Natural killer cell (primary cell): ENCODE measurements around the gene STX4. TPM values are rescaled to one million over a fixed set of nuclear protein-coding genes. Genes with fewer than 3 reads are reported as not detected.

Experiments used
- ATAC-seq, 3 donors: fragments of 150-1000 bp in 2 of 3; fragments of 200-7000 bp in 1 of 3; cut with Tn5 transposase; 1 replicate in 1 of 3; 2 replicates in 2 of 3; pipeline ENCODE4 v1.10.0; 2021; ENCODE audit warnings: mild to moderate bottlenecking in 2 of 3, moderate library complexity in 2 of 3
- DNase-seq, 2 donors: peaks; one replicate each; pipeline versions ENCODE4 v3.0.0 to v3.0.0-alpha.2; 2013 to 2021; ENCODE audit warnings: mixed read lengths in 1 of 2
- H3K27ac ChIP-seq: one replicate; pipeline ENCODE4 v1.5.1; 2013; ENCODE audit warnings: mild to moderate bottlenecking, low read length
- H3K27me3 ChIP-seq: one replicate; pipeline ENCODE4 v1.6.1; 2013; ENCODE audit warnings: low read length; ENCODE audit not compliant: control insufficient read depth, insufficient read depth
- H3K36me3 ChIP-seq: one replicate; pipeline ENCODE4 v1.6.1; 2013; ENCODE audit warnings: low read length; ENCODE audit not compliant: control insufficient read depth, insufficient read depth
- H3K4me1 ChIP-seq: one replicate; pipeline ENCODE4 v1.6.1; 2013; ENCODE audit warnings: low read length; ENCODE audit not compliant: control insufficient read depth, insufficient read depth
- H3K4me3 ChIP-seq: one replicate; pipeline ENCODE4 v1.5.1; 2013; ENCODE audit warnings: low read length
- H3K9me3 ChIP-seq: one replicate; pipeline ENCODE4 v1.6.1; 2013; ENCODE audit warnings: low read length; ENCODE audit not compliant: control insufficient read depth, insufficient read depth
- H3K27ac Mint-ChIP-seq, 2 donors: one replicate each; pipeline ENCODE4 v1.8.0; 2022; ENCODE audit warnings: mild to moderate bottlenecking in 2 of 2, mixed read lengths in 2 of 2, moderate library complexity in 1 of 2
- H3K27me3 Mint-ChIP-seq, 2 donors: one replicate each; pipeline ENCODE4 v1.8.0; 2022; ENCODE audit warnings: low read depth in 2 of 2, mixed read lengths in 2 of 2
- H3K36me3 Mint-ChIP-seq: one replicate; pipeline ENCODE4 v1.8.0; 2022; ENCODE audit warnings: mixed read lengths
- H3K4me1 Mint-ChIP-seq, 2 donors: one replicate each; pipeline ENCODE4 v1.8.0; 2022; ENCODE audit warnings: mixed read lengths in 2 of 2
- H3K4me3 Mint-ChIP-seq: one replicate; pipeline ENCODE4 v1.8.0; 2022; ENCODE audit warnings: mild to moderate bottlenecking, moderate library complexity, mixed read lengths
- H3K9me3 Mint-ChIP-seq, 2 donors: one replicate each; pipeline ENCODE4 v1.8.0; 2022; ENCODE audit warnings: mixed read lengths in 2 of 2
- WGBS: methylation state at CpG from one replicate; pipeline ENCODE4 v1.1.7; 2013; ENCODE audit warnings: missing lambda C conversion rate; ENCODE audit not compliant: insufficient coverage; 5-methylcytosine and 5-hydroxymethylcytosine counted together
- intact Hi-C: fragments of 100-400 bp; cut with micrococcal nuclease; formaldehyde crosslinking; loops from one replicate; pipeline ENCODE4 v1.14.2; 2022
- total RNA-seq, 4 donors: library from RNA; stranded (reverse); fragments of 120-200 nt in 1 of 4; gene quantifications; one replicate each; pipeline versions ENCODE4 v1.2.3 to v1.2.4, GENCODE V29; 2013 to 2022
- TF ChIP-seq, protein P1 (sequence below): fragments of 200-600 bp; IDR thresholded peaks from one replicate; pipeline ENCODE4 v1.8.0; 2022; ENCODE audit warnings: antibody characterized with exemption

The STX4 gene
- total RNA-seq, 3 donors from 2014 or later (not counting 1 experiment from before 2014, with no cell fraction given), result 128 to 145 (median 133) TPM

- Mint-ChIP-seq H3K4me3 (no peak overlapping the region), H3K36me3 (no peaks in the 10 kb centered on the region), H3K27me3 (no peaks in the 10 kb centered on the region), H3K9me3 (no peaks in the 10 kb centered on the region), H3K4me1 (no peaks in the 10 kb centered on the region), H3K27ac (no peak overlapping the region)
- H3K4me1 ChIP-seq, result no peaks in the 10 kb centered on the region
- no peak overlapping the region for H3K4me3 ChIP-seq
- 88% methylated on average over 2 of the region's 3 CpGs for WGBS
- intact Hi-C loops, result no loop called here
- H3K9me3 ChIP-seq, result no peaks in the 10 kb centered on the region
- DNase-seq (no peak), ATAC-seq (no peak)
- H3K27ac ChIP-seq, result no peak overlapping the region
- no peaks in the 10 kb centered on the region for H3K27me3 ChIP-seq
- no peaks in the 10 kb centered on the region for H3K36me3 ChIP-seq
- TF ChIP-seq, protein P1, sequence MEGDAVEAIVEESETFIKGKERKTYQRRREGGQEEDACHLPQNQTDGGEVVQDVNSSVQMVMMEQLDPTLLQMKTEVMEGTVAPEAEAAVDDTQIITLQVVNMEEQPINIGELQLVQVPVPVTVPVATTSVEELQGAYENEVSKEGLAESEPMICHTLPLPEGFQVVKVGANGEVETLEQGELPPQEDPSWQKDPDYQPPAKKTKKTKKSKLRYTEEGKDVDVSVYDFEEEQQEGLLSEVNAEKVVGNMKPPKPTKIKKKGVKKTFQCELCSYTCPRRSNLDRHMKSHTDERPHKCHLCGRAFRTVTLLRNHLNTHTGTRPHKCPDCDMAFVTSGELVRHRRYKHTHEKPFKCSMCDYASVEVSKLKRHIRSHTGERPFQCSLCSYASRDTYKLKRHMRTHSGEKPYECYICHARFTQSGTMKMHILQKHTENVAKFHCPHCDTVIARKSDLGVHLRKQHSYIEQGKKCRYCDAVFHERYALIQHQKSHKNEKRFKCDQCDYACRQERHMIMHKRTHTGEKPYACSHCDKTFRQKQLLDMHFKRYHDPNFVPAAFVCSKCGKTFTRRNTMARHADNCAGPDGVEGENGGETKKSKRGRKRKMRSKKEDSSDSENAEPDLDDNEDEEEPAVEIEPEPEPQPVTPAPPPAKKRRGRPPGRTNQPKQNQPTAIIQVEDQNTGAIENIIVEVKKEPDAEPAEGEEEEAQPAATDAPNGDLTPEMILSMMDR, result no peak
These were observed 12.8 kb upstream of the STX4 start for GRCh38 chr16:31020536-31020935.

DNA sequence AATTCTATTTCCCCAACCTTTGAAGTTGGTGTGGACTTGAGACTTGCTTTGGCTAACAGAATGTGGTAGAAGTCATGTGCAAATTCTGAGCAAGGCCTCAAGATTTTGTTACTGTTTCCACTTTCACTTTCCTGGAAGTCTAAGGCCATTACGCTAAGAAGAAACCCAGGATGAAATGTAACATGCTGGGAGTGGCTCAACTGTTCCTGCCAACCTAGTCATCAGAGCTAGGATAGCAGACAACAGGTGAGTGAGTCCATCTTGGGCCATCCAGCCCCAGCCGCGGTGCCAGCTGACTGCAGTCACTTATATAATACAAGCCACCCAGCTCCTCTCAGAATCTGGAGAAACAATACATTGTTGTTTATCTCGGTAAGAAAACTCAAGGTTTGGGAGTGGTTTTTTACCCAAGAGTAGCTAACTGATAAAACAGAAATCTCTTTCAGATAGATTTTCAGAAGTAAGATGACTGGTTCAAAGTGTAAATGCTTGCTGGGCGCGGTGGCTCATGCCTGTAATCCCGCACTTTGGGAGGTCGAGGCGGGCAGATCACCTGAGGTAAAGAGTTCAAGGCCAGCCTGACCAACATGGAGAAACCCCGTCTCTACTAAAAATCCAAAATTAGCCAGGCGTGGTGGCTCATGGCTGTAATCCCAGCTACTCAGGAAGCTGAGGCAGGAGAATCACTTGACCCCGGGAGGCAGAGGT lies 10.7 kb upstream of the STX4 start:
- TF ChIP-seq, protein P1, result no peak
- Histone ChIP-seq H3K27ac (no peak overlapping the region), H3K36me3 (no peaks in the 10 kb centered on the region), H3K27me3 (no peaks in the 10 kb centered on the region), H3K4me1 (no peaks in the 10 kb centered on the region), H3K4me3 (no peak overlapping the region), H3K9me3 (no peaks in the 10 kb centered on the region)
- no peak overlapping the region for H3K27ac Mint-ChIP-seq
- 93% methylated on average over 12 of the region's 12 CpGs for WGBS
- H3K4me1 Mint-ChIP-seq, result no peaks in the 10 kb centered on the region
- ATAC-seq (no peak), DNase-seq (no peak)
- no peaks in the 10 kb centered on the region for H3K36me3 Mint-ChIP-seq
- no peaks in the 10 kb centered on the region for H3K9me3 Mint-ChIP-seq
- no peak overlapping the region for H3K4me3 Mint-ChIP-seq
- intact Hi-C loops, result no loop called here
- no peaks in the 10 kb centered on the region for H3K27me3 Mint-ChIP-seq

DNA sequence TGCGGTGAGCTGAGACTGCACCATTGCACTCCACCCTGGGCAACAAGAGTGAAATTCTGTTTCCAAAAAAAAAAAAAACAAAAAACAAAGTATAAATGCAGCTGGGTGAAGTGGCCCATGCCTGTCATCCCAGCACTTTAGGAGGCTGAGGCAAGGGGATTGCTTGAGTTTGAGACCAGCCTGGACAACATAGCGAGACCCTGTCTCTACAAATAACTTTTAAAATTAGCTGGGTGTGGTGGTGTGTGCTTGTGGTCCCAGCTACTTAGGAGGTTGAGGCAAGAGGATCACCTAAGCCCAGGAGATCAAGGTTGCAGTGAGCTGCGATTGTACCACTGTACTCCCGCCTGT lies 10.1 kb upstream of the STX4 start:
- DNase-seq (no peak), ATAC-seq (no peak)
- Mint-ChIP-seq H3K9me3 (no peaks in the 10 kb centered on the region), H3K27ac (no peak overlapping the region), H3K36me3 (no peaks in the 10 kb centered on the region), H3K4me3 (no peak overlapping the region), H3K27me3 (no peaks in the 10 kb centered on the region), H3K4me1 (no peaks in the 10 kb centered on the region)
- intact Hi-C loops, result no loop called here
- Histone ChIP-seq H3K27ac (no peak overlapping the region), H3K4me3 (no peak overlapping the region), H3K36me3 (no peaks in the 10 kb centered on the region), H3K4me1 (no peaks in the 10 kb centered on the region), H3K27me3 (no peaks in the 10 kb centered on the region), H3K9me3 (no peaks in the 10 kb centered on the region)
- TF ChIP-seq, protein P1, result no peak
- 87% methylated on average over 3 of the region's 4 CpGs for WGBS

DNA sequence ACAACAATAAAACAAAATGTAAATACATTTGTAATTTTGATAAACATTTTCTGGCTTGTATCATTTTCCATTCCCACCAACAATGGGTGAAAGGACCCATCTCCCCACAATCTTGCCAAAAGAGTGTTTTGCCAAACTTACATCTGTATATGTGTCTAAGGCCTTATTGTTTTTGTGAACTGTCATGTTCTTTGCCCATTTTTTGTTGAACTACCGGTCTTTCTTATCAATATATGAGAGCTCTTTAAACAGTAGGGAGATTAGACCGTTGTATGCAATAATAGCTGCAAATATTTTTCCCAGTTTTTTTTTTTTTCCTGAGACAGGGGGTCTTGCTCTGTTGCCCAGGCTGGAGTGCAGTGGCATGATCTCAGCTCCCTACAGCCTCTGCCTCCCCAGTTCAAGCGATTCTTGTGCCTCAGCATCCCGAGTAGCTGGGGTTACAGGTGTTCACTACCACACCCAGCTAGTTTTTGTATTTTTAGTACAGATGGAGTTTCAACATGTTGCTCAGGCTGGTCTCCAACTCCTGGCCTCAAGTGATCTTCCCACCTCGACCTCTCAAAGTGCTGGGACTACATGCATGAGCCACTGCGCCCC lies 9.6 kb upstream of the STX4 start:
- ATAC-seq (no peak), DNase-seq (no peak)
- no peaks in the 10 kb centered on the region for H3K4me1 ChIP-seq
- intact Hi-C loops, result no loop called here
- no peaks in the 10 kb centered on the region for H3K36me3 ChIP-seq
- Mint-ChIP-seq H3K27me3 (no peaks in the 10 kb centered on the region), H3K36me3 (no peaks in the 10 kb centered on the region), H3K4me1 (no peaks in the 10 kb centered on the region), H3K9me3 (no peaks in the 10 kb centered on the region), H3K4me3 (no peak overlapping the region), H3K27ac (no peak overlapping the region)
- H3K9me3 ChIP-seq, result no peaks in the 10 kb centered on the region
- TF ChIP-seq, protein P1, result no peak
- no peak overlapping the region for H3K4me3 ChIP-seq
- H3K27me3 ChIP-seq, result no peaks in the 10 kb centered on the region
- WGBS, result 82% methylated on average over 3 of the region's 6 CpGs
- H3K27ac ChIP-seq, result no peak overlapping the region
